ENCODE results near the gene CTDSP2.

DNA sequence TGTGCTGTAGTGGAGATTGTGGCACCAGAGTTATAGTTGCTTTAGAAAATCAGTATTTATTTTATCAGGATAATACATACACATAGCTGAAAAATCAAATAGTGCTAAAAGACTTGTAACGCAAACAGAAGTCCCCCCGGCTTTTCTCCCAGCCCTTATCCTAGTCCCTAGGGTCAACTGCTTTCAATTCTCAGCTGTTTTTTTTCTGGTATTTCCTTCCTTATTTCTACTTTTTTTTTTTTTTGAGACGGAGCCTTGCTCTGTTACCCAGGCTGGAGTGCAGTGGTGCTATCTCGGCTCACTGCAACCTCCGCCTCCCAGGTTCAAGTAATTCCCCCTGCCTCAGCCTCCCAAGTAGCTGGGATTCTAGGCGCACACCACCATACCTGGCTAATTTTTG lies 8.4 kb upstream of the CTDSP2 start:
- TF ChIP-seq POLR2A (IDR thresholded peaks at IDR 0.05) (no peak), POLR2AphosphoS5 (IDR thresholded peaks at IDR 0.05) (no peak), EP300 (IDR thresholded peaks at IDR 0.05) (no peak)
- TF ChIP-seq, protein P1, sequence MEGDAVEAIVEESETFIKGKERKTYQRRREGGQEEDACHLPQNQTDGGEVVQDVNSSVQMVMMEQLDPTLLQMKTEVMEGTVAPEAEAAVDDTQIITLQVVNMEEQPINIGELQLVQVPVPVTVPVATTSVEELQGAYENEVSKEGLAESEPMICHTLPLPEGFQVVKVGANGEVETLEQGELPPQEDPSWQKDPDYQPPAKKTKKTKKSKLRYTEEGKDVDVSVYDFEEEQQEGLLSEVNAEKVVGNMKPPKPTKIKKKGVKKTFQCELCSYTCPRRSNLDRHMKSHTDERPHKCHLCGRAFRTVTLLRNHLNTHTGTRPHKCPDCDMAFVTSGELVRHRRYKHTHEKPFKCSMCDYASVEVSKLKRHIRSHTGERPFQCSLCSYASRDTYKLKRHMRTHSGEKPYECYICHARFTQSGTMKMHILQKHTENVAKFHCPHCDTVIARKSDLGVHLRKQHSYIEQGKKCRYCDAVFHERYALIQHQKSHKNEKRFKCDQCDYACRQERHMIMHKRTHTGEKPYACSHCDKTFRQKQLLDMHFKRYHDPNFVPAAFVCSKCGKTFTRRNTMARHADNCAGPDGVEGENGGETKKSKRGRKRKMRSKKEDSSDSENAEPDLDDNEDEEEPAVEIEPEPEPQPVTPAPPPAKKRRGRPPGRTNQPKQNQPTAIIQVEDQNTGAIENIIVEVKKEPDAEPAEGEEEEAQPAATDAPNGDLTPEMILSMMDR (IDR thresholded peaks at IDR 0.05), result no peak

Data from sigmoid colon (tissue), 4 donors.